HG02571 (cell line): Measurements from ENCODE around the gene CHMP2A.
"Not testable (repeated sequence)": the region's sequence is repeated elsewhere in the genome, so short reads cannot be mapped to it uniquely, and the experiment has no call there.

ENCODE experiments used
- ATAC-seq: cut with Tn5 transposase; IDR thresholded peaks from one replicate; pipeline ENCODE4 v1.9.1; 2021; ENCODE audit warnings: mild to moderate bottlenecking, moderate library complexity; ENCODE audit not compliant: unreplicated experiment

CHMP2A gene

GRCh38 chr19:58513694-58514563, 41.0 kb downstream of the CHMP2A start:
- no peak for ATAC-seq

- ATAC-seq: no peak
Observed at GRCh38 chr19:58513213-58513693, 41.7 kb downstream of the CHMP2A start.

- ATAC-seq: no peak
Observed at GRCh38 chr19:58511353-58512208, 43.3 kb downstream of the CHMP2A start, which contains the start of gene SLC27A5. Gene SLC27A5, minus strand, starts transcription at chr19:58511992. Its CDS starts 37 bp downstream, at chr19:58511955.

GRCh38 chr19:58510084-58510862, 44.6 kb downstream of the CHMP2A start:
- no peak for ATAC-seq

GRCh38 chr19:58509731-58510083, 45.2 kb downstream of the CHMP2A start:
- ATAC-seq: no peak

- ATAC-seq: not testable (repeated sequence)
Observed at GRCh38 chr19:58507602-58508223, 47.2 kb downstream of the CHMP2A start.
